Measurements from ENCODE around the gene GLYR1.

Gene GLYR1

GRCh38 chr16:4852221-4852872 lies 5.3 kb upstream of the GLYR1 start:
- no peak overlapping the region for H3K4me3 ChIP-seq (ENCODE audit: low read depth, low read length)
- ChIA-PET CTCF (interaction anchor here (3.3 kb wide), 1 partner anchor 104 kb away, joined by 20 read pairs; no protein-coding TSS in a partner anchor), POLR2A (no interaction called here)
- TF ChIP-seq CTCF (IDR thresholded peaks at IDR 0.05; ENCODE audit: insufficient read depth, low read length, missing control alignments), result no peak
- DNase-seq (ENCODE audit: low read depth, low spot score), result no peak

DNA sequence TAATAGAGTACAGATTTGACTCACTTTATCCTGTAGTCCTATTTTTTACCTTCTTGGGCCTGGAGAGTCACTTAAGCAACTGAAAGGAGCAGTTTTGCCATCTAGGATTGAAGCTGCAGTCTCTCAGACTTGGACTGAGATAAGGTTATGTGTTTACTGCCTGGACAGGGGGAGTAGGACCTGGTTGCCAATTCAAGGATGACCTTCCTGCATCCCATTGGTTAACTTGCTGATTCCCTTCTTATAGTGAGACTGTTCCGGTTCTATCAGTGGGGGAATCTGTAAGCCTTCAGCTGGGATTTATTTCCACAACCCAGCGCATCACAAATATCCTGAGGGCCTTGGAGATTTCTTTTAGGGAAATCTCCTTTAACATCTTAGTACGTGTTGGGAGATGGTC lies 3.1 kb upstream of the GLYR1 start:
- no peak for TF ChIP-seq CTCF (IDR thresholded peaks at IDR 0.05; ENCODE audit: insufficient read depth, low read length, missing control alignments)
- ChIA-PET CTCF (interaction anchor here (1.9 to 3.3 kb wide), 2 partner anchors 43 to 106 kb away, joined by 5 to 20 read pairs; no protein-coding TSS in a partner anchor), POLR2A (no interaction called here)
- no peak for DNase-seq (ENCODE audit: low read depth, low spot score)
- peak overlapping the region; percentile 18 for H3K4me3 ChIP-seq (ENCODE audit: low read depth, low read length)

DNA sequence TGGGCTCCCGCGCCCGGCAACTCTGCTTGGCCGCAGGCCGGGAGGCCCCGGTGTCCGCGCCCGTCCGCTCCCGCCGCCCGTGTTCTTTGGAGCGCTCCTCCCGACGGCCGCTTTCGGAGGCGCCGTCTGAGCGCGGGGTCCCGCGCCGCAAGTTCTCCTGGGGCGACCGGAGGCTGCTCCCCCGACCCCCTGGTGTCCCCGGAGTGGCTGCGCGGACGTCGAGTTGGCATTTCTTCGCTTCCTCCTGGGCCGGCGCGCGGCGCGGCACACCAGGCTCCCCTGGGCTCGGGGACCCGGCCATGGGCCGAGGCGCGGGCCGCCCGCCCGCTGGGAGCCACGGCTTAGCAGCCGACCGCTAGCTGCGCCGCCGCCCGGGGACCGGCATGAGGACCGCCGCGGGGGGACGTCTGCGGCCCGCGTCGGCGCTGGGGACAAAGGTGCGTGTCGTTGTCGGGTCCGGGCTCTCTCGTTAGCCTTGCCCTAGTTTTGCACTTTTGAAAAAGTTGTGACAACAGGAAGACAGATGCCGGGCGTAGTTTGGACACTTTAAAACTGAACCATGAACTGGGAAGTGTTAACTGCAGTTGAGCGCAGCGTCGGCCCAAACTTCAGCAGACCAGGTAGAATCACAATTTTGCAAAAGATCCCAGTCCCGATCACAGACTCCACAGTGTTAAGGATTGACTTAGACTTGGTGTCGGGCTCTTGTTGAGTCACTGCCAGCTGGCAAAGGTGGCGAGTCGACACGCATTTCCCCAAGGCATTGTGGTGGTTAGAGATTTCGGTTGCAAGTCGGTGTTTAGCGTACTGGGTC lies 893 bp upstream of the GLYR1 start:
- no peak for DNase-seq (ENCODE audit: low read depth, low spot score)
- ChIA-PET POLR2A (interaction anchor here (0.6 to 1.5 kb wide), 5 partner anchors 9 to 97 kb away, joined by 3 to 5 read pairs (median 3); no protein-coding TSS in a partner anchor), CTCF (interaction anchor here (1.2 to 2.3 kb wide), 3 partner anchors 36 to 110 kb away, joined by 3 to 18 read pairs (median 5); partner anchors contain the start of gene SEC14L5)
- no peak for TF ChIP-seq CTCF (IDR thresholded peaks at IDR 0.05; ENCODE audit: insufficient read depth, low read length, missing control alignments)
- peak overlapping the region; percentile 72 for H3K4me3 ChIP-seq (ENCODE audit: low read depth, low read length)

DNA sequence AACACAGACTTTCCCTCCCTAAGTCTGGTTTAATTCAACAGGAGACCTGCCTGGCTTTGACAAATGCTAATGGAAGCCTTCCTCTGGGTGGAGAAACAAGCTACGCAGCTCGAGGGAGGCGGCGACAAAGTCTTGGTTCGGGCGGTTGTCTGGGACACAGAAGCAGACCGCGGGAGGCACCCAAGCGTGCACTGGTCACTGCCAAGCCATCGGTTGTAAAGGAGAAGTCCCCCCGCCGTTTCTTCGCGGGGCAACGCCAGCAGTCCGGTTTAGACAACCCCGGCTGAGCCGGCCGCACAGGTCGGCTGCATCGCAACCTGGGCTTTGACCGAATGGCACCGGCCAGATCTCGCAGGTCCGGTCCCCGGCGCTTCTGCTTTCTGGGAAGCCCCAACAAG lies 586 bp downstream of the GLYR1 start:
- DNase-seq (ENCODE audit: low read depth, low spot score), result no peak
- POLR2A ChIA-PET, result interaction anchor here (0.7 to 1.5 kb wide), 3 partner anchors 13 to 69 kb away, joined by 3 to 5 read pairs (median 4); partner anchors contain the start of gene ROGDI
- CTCF ChIA-PET, result interaction anchor here (0.9 to 2.3 kb wide), 6 partner anchors 9 to 112 kb away, joined by 3 to 18 read pairs (median 4); partner anchors contain the start of gene SEC14L5
- no peak for TF ChIP-seq CTCF (IDR thresholded peaks at IDR 0.05; ENCODE audit: insufficient read depth, low read length, missing control alignments)
- peak overlapping the region; percentile 72 for H3K4me3 ChIP-seq (ENCODE audit: low read depth, low read length)

DNA sequence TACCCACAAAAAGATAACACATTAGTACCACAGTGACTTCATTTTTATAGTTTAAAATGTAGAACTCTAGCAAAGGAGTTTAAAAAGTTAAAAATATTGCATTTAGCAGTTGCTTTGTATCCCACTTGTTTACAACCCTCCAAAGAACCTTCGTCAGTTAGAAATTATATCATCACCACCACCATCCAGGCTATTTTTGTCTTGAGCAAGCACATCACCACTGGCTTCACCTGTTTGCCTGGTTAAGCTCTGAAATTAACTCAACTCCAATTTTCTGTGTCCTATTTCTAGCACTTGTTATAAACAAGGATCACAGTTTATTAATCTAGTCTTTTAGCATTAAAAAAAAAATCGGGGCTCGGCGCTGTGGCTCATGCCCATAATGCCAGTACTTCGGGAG lies 6.1 kb downstream of the GLYR1 start:
- H3K4me3 ChIP-seq (ENCODE audit: low read depth, low read length), result no peak overlapping the region
- ChIA-PET CTCF (interaction anchor here (1.8 kb wide), 1 partner anchor 115 kb away, joined by 7 read pairs; no protein-coding TSS in a partner anchor), POLR2A (no interaction called here)
- no peak for TF ChIP-seq CTCF (IDR thresholded peaks at IDR 0.05; ENCODE audit: insufficient read depth, low read length, missing control alignments)
- DNase-seq (ENCODE audit: low read depth, low spot score), result no peak

DNA sequence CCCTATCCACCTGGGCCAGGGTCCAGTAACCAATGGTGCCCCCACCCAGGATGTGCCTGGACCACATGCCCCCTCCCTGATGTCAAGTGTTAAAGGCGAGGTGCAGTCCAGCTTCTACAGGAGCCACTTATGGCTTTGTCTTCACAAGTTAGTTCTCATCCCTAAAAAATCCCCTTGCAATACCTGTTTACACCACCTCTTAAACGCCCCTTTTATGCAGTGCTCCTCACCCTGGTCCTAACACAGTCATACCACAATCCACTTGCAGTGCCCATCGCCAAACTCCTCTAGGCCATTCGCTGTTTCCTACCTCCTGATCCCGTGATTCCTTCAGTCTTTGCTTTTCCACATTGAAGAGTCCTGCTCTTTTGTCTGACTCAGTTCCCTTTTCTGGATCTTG lies 7.1 kb downstream of the GLYR1 start:
- no peak for DNase-seq (ENCODE audit: low read depth, low spot score)
- TF ChIP-seq CTCF (IDR thresholded peaks at IDR 0.05; ENCODE audit: insufficient read depth, low read length, missing control alignments), result no peak
- H3K4me3 ChIP-seq (ENCODE audit: low read depth, low read length), result no peak overlapping the region
- POLR2A ChIA-PET, result no interaction called here
- CTCF ChIA-PET, result no interaction called here

Measured in AG04449 (cell line).